ENCODE measurements around the gene ZNF277. TPM values are rescaled to one million over a fixed set of nuclear protein-coding genes. Genes with fewer than 3 reads are reported as not detected.

Gene ZNF277
- total RNA-seq, 1 experiment from 2014 or later = 13.1 TPM

DNA sequence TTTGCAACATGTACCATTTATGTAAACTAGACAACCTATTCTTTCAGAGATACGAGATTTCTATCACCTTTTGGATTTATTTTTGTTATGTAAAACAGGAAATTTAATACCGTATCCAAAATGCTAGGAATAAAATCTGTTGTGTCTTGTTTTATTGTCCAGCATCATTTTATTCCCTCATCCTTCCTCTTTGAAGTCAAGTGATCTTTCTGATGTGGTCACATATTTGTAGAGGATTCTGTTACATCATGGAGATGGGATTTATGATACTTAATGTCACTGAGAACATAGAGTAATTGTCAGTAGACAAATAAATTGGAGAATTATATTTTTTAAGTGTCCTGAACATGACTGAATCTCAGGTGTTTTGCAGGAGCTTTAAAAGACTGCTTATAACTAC is 64.7 kb downstream of the ZNF277 start:
- H3K9ac ChIP-seq (ENCODE audit: extremely low read depth, insufficient read length, low read length) = no peak overlapping the region
- Mint-ChIP-seq H3K9me3 (no peaks in the 10 kb centered on the region), H3K4me1 (peaks cover 11 to 24% of the 10 kb centered on the region in 2 experiments), H3K4me3 (no peak overlapping the region), H3K36me3 (ENCODE audit: insufficient read depth in 1 of 3, low read depth in 3 of 3) (no peaks in the 10 kb centered on the region), H3K27ac (no peak overlapping the region), H3K27me3 (ENCODE audit: low read depth) (no peaks in the 10 kb centered on the region)
- H3T11ph ChIP-seq (ENCODE audit: low read length) = no peak overlapping the region
- no peak overlapping the region for H3K23ac ChIP-seq (ENCODE audit: insufficient read length, low read depth, low read length)
- H3K56ac ChIP-seq (ENCODE audit: insufficient read length, low read depth, low read length) = no peak overlapping the region
- H3K9me3 ChIP-seq (ENCODE audit: control insufficient read depth, low read depth, low read length) = no peaks in the 10 kb centered on the region
- no peak overlapping the region for H4K5ac ChIP-seq (ENCODE audit: insufficient read length, low read depth, low read length)
- H2BK120ac ChIP-seq (ENCODE audit: low read depth, low read length, poor library complexity, severe bottlenecking) = no peak overlapping the region
- H2AFZ ChIP-seq (ENCODE audit: low read length) = no peak overlapping the region
- no peak overlapping the region for H3K14ac ChIP-seq (ENCODE audit: insufficient read depth, low read length)
- H2BK5ac ChIP-seq (ENCODE audit: insufficient read length, low read length) = no peak overlapping the region
- no peaks in the 10 kb centered on the region for H3K23me2 ChIP-seq (ENCODE audit: insufficient read length, low read depth, low read length, poor library complexity, severe bottlenecking)
- no peaks in the 10 kb centered on the region for H4K20me1 ChIP-seq (ENCODE audit: control insufficient read depth, insufficient read depth, insufficient read length)
- H2AK5ac ChIP-seq (ENCODE audit: insufficient read length, low read length) = no peak overlapping the region
- no peaks in the 10 kb centered on the region for H3K79me2 ChIP-seq (ENCODE audit: insufficient read depth, low read length)
- no peak overlapping the region for H3K4ac ChIP-seq (ENCODE audit: low read depth, low read length)
- no peak for DNase-seq
- H3K27ac ChIP-seq (ENCODE audit: insufficient read length, low read depth, low read length) = no peak overlapping the region
- no peaks in the 10 kb centered on the region for H3K27me3 ChIP-seq (ENCODE audit: insufficient read depth, low read length)
- no peaks in the 10 kb centered on the region for H3K79me1 ChIP-seq (ENCODE audit: insufficient read depth, low read depth, low read length, poor library complexity, severe bottlenecking)
- peaks cover 5% of the 10 kb centered on the region; the same call in 1 of the 2 replicates for H3K4me1 ChIP-seq (ENCODE audit: insufficient read depth, low read length)
- no CpG with 5 or more reads among the region's 2 CpGs for WGBS (ENCODE audit: extremely low coverage, insufficient read length, low lambda C conversion rate)
- H4K8ac ChIP-seq (replicated peaks; ENCODE audit: insufficient read length, low read depth, low read length) = no peak overlapping the region
- H2BK20ac ChIP-seq (ENCODE audit: low read depth, low read length, poor library complexity, severe bottlenecking) = no peak overlapping the region
- no peak overlapping the region for H3K4me2 ChIP-seq (ENCODE audit: insufficient read depth, insufficient read length, low read length)
- H2BK12ac ChIP-seq (ENCODE audit: insufficient read length, low read depth, low read length) = no peak overlapping the region
- no peak overlapping the region for H3K18ac ChIP-seq (ENCODE audit: insufficient read length, low read depth, low read length)
- no peak overlapping the region for H4K91ac ChIP-seq (ENCODE audit: insufficient read length, low read depth, low read length)
- TF ChIP-seq, protein P1, sequence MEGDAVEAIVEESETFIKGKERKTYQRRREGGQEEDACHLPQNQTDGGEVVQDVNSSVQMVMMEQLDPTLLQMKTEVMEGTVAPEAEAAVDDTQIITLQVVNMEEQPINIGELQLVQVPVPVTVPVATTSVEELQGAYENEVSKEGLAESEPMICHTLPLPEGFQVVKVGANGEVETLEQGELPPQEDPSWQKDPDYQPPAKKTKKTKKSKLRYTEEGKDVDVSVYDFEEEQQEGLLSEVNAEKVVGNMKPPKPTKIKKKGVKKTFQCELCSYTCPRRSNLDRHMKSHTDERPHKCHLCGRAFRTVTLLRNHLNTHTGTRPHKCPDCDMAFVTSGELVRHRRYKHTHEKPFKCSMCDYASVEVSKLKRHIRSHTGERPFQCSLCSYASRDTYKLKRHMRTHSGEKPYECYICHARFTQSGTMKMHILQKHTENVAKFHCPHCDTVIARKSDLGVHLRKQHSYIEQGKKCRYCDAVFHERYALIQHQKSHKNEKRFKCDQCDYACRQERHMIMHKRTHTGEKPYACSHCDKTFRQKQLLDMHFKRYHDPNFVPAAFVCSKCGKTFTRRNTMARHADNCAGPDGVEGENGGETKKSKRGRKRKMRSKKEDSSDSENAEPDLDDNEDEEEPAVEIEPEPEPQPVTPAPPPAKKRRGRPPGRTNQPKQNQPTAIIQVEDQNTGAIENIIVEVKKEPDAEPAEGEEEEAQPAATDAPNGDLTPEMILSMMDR (conservative IDR thresholded peaks at IDR 0.05) = no peak
- no peak overlapping the region for H2BK15ac ChIP-seq (ENCODE audit: low read depth, low read length)

Data from H9 (cell line).